Heart right ventricle (tissue), 16 donors: ENCODE results near the gene CNIH2. TPM values are rescaled to one million over a fixed set of nuclear protein-coding genes. Genes with fewer than 3 reads are reported as not detected.

Experiments used
- ATAC-seq, 8 donors: fragments of 200-7000 bp; cut with Tn5 transposase; one replicate each; pipeline ENCODE4 v1.9.1; 2020; ENCODE audit warnings: mild to moderate bottlenecking in 8 of 8, moderate library complexity in 8 of 8, moderate number of reproducible peaks in 1 of 8
- DNase-seq, 2 donors: peaks; one replicate each; pipeline ENCODE4 v3.0.0-alpha.2; 2020
- H3K27ac ChIP-seq, 10 donors: fragments of 200-600 bp; sonication (generic) in 2 of 10; one replicate each; pipeline versions ENCODE4 v1.5.0 to v1.8.0; 2020 to 2022; ENCODE audit warnings: mild to moderate bottlenecking in 3 of 10
- H3K27me3 ChIP-seq, 7 donors: fragments of 200-600 bp; one replicate each; pipeline ENCODE4 v1.8.0; 2021 to 2022; ENCODE audit warnings: mild to moderate bottlenecking in 2 of 7
- H3K36me3 ChIP-seq, 9 donors: fragments of 200-600 bp; sonication (generic) in 1 of 9; one replicate each; pipeline versions ENCODE4 v1.5.0 to v1.8.0; 2020 to 2022; ENCODE audit warnings: mild to moderate bottlenecking in 2 of 9
- H3K4me1 ChIP-seq, 9 donors: fragments of 200-600 bp; sonication (generic) in 1 of 9; one replicate each; pipeline versions ENCODE4 v1.5.0 to v1.8.0; 2020 to 2022; ENCODE audit warnings: mild to moderate bottlenecking in 4 of 9
- H3K4me3 ChIP-seq, 10 donors: fragments of 200-600 bp; sonication (generic) in 2 of 10; one replicate each; pipeline versions ENCODE4 v1.5.0 to v1.8.0; 2020 to 2022; ENCODE audit warnings: mild to moderate bottlenecking in 7 of 10, moderate library complexity in 2 of 10
- H3K9me3 ChIP-seq, 11 donors: fragments of 200-600 bp in 10 of 11; sonication (generic) in 2 of 11; one replicate each; pipeline versions ENCODE4 v1.5.0 to v1.8.0; 2013 to 2022; ENCODE audit warnings: mild to moderate bottlenecking in 2 of 11, control low read depth in 1 of 11, moderate library complexity in 1 of 11
- WGBS, 2 donors: extraction: QIAGEN DNeasy Blood & Tissue Kit; methylation state at CpG; one replicate each; pipeline ENCODE4 v1.1.7; 2013; ENCODE audit warnings: inconsistent platforms in 1 of 2; 5-methylcytosine and 5-hydroxymethylcytosine counted together
- intact Hi-C, 10 donors: fragments of 100-400 bp; cut with DNase I; formaldehyde crosslinking; loops; one replicate each; pipeline versions ENCODE4 v1.11.1 to v1.14.2; 2022
- polyA plus RNA-seq, 2 donors: library from polyadenylated mRNA; stranded (reverse); fragments of 200-250 nt; gene quantifications; one replicate each; pipeline ENCODE4 v1.2.3, GENCODE V29; 2013
- total RNA-seq, 10 donors: library from RNA; stranded (reverse); fragmentation: NEBNext Ultra II Directional in 3 of 10; extraction: Animal tissue kit (Norgen Biotek cat#: 25700) in 3 of 10; gene quantifications; one replicate each; pipeline versions ENCODE4 v1.2.1 to v1.2.4, GENCODE V29; 2021 to 2023
- TF ChIP-seq, protein P1 (sequence below), 9 donors: fragments of 200-600 bp; sonication (generic) in 2 of 9; IDR thresholded peaks; one replicate each; pipeline versions ENCODE4 v1.5.0 to v1.8.0; 2021 to 2022; ENCODE audit warnings: antibody characterized with exemption in 9 of 9, mild to moderate bottlenecking in 5 of 9, moderate library complexity in 1 of 9
- donor health status: Arrhythmogenic right ventricular cardiomyopathy.
- donor health status: ischemic (EF 13 %, LVEDD 7.1; RV severe dilation, severe dysfunction).
- donor health status: healthy with polysubstance abuse.
- donor health status: DM: no; HTN: yes; CAD: no.
- donor health status: DM: no; HTN: no; CAD: no.
- donor health status: ischemic (EF 25% LVEDD 6.9; RV normal size, moderate dysfunction).
- donor health status: ischemic (EF 25% LVEDD 5.7; RV mildly dilated, moderate dysfunction).
- donor health status: healthy.
- donor health status: DM: yes; HTN: yes; CAD: no.
- donor health status: Ischemic cardiomyopathy.
- donor health status: ischemic (EF 35%, LVEDD 5.7; RV mildly dilated, moderate dysfunction).
- donor health status: nonischemic (EF 11% LVEDD 7.7; RV severe dilation, severe dysfunction).
- donor health status: DM: yes; HTN: yes; CAD: no.
- donor health status: PGD.
- donor health status: ischemic (EF 29% LVEDD 5.4; RV normal size, mild dysfunction).
- donor health status: nonischemic (EF 23%, LVEDD 6.1; RV moderate dilation, normal function).

CNIH2 gene
- total and polyA plus RNA-seq, 12 donors, result 0.06 to 0.57 (median 0.45) TPM; not detected in 7

DNA sequence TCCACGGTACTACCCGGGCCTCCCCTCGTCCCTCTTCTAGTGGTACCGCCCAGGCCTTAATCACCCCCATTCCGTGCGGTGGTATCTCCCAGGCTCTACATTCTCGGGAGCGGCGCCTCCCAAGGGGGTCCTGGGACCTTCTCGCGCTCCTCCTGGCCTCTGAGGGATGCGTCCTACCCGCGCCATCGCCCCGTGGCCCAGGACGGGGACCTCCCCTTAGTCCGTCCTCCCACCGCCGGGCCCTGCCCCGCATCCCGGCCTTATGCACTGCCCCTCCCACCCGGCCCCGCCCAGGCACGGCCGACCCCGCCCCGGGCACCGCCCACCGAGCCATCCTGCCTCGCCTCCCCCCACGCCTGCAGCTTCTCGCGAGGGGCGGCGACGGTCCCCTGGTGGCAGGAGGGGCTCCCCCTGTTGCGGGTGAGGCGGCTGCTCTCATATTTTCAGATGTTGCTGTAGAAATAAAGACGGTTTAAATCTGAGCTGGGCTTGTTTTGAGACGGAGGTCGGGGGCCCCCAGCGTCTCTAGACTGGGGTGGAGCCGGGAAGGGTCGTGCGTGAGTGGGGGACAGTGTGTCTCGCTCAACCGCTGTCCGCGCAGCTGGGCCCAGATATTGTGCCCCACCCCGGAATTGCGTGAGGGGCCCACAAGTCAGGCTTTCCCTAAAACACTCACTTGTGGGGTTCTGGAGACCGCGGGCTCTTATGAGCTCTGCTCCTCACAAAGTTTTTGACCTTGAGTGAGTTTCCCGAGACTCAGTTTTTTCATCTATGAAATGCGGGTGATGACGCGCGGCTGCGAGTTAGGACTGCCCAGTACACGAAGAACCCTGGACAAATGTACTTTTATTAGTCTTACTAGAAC lies 10.4 kb upstream of the CNIH2 start:
- DNase-seq (peak; percentile 91 to 94), ATAC-seq (peak; percentile 82 to 90 (median 88))
- intact Hi-C loops, result no loop called here
- Histone ChIP-seq H3K27ac (peak overlapping the region; percentile 84 to 99 (median 98)), H3K4me3 (peak overlapping the region; percentile 53 to 97 (median 86)), H3K36me3 (peaks cover 0 to 63% (median 8%) of the 10 kb centered on the region in 9 donors), H3K9me3 (no peaks in the 10 kb centered on the region), H3K27me3 (no peaks in the 10 kb centered on the region), H3K4me1 (peaks cover 7 to 33% (median 24%) of the 10 kb centered on the region in 9 donors)
- TF ChIP-seq, protein P1, sequence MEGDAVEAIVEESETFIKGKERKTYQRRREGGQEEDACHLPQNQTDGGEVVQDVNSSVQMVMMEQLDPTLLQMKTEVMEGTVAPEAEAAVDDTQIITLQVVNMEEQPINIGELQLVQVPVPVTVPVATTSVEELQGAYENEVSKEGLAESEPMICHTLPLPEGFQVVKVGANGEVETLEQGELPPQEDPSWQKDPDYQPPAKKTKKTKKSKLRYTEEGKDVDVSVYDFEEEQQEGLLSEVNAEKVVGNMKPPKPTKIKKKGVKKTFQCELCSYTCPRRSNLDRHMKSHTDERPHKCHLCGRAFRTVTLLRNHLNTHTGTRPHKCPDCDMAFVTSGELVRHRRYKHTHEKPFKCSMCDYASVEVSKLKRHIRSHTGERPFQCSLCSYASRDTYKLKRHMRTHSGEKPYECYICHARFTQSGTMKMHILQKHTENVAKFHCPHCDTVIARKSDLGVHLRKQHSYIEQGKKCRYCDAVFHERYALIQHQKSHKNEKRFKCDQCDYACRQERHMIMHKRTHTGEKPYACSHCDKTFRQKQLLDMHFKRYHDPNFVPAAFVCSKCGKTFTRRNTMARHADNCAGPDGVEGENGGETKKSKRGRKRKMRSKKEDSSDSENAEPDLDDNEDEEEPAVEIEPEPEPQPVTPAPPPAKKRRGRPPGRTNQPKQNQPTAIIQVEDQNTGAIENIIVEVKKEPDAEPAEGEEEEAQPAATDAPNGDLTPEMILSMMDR (IDR thresholded peaks at IDR 0.05), result peak in 5 of 9 donors; percentile 11 to 31 (median 17)
- 0% methylated on average over 61 of the region's 61 CpGs for WGBS, 2 donors

DNA sequence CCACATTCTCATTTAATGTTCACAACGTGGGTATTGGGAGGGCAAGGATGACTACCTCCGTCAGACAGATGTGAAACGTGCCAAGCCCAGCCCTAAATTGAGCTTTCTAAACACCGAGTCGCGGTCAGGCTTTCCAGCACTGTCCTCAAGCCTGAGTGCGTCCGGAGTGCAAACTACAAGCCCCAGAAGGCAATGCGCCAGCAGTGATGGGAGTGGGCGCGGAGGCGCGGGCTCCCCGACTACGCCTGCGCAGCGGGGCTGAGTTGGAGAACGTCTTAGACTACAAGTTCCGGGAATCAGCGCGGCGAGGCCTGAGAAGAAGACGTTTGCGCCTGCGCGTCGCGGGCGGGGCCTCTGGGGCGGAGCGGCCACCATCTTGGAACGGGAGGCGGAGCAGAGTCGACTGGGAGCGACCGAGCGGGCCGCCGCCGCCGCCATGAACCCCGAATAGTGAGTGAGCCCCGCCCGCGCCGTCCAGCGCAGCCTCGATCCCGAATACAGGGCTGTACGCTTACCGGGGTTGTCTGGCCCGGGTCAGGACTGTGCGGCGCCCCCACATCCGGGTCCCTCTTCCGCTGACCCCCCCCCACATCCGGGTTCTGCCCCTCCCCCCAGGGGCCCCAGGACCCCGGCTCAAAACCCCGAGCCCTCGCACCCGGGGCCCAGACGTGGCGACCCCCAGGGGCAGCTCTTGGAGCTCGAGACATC lies 9.6 kb upstream of the CNIH2 start, which contains the start of gene RAB1B:
Gene RAB1B (plus strand): TSS at position 396 of the 708 bp plus-strand sequence. CDS start 41 bp downstream, at position 437.
- TF ChIP-seq, protein P1 (IDR thresholded peaks at IDR 0.05), result no peak
- H3K4me3 ChIP-seq, result peak within 1 kb of the TSS; percentile 61 to 97 (median 89)
- peaks cover 7 to 33% (median 24%) of the 10 kb centered on the region in 9 donors for H3K4me1 ChIP-seq
- 0 to 1% methylated on average over 62 to 64 of the region's 64 CpGs for WGBS, 2 donors
- no peaks in the 10 kb centered on the region for H3K9me3 ChIP-seq
- intact Hi-C loops, result no loop called here
- peak; percentile 85 to 95 (median 92) for ATAC-seq
- H3K27me3 ChIP-seq, result no peaks in the 10 kb centered on the region
- DNase-seq, result peak; percentile 100
- peak within 1 kb of the TSS; percentile 84 to 99 (median 98) for H3K27ac ChIP-seq
- peaks cover 0 to 63% (median 16%) of the 10 kb centered on the region in 9 donors for H3K36me3 ChIP-seq

DNA sequence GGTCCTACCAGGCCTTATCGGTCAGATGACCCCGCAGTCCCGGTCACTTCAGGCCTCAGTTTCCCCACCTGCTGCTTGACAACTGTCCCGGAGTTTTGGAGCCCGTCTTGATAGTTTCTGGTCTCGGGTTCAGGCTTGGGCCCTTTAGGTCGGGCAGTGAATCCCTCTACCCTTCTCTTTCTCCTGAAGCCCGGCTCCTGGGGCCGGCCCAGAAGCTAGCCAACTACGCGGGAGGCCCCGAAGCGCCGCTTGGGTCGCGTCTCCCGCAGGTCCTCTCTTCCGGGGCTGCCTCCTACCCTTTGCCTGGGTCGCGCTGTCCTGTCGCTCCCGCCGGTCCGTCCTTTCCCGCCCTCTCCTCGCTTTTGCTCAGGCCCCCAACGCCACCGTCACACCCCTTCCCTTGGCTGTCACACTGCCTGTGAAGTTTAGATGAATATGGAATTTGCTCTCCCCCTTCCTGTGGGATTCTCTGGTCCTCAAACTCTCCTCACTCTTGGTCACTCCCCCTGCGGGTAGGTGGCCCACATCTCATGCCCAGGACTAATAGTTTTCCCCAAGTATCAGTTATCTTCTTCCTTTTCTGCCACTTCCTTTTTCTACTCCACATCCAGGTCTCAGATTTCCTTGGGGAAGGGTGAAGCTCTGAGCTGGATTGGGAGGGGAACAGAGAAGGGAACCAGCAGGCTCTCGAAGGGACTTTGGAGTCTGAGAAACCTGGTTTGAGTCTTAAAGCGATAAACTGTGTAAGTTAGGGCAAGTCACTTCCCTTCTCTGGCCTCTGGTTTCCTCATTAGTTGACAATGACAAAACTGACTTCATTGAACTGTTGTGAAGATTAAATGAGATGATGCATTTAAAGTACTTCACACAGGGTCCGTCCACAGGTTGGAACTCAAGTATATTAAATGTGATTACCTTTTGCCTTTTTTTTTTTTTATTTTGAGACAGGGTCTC lies 8.7 kb upstream of the CNIH2 start:
- DNase-seq (no peak), ATAC-seq (no peak)
- Histone ChIP-seq H3K4me1 (peaks cover 7 to 33% (median 24%) of the 10 kb centered on the region in 9 donors), H3K27me3 (no peaks in the 10 kb centered on the region), H3K4me3 (peak overlapping the region; percentile 61 to 97 (median 89)), H3K9me3 (no peaks in the 10 kb centered on the region), H3K27ac (peak overlapping the region; percentile 84 to 99 (median 98)), H3K36me3 (peaks cover 0 to 63% (median 25%) of the 10 kb centered on the region in 9 donors)
- WGBS, 2 donors, result 3% methylated on average over 32 of the region's 32 CpGs
- intact Hi-C loops, result no loop called here
- TF ChIP-seq, protein P1 (IDR thresholded peaks at IDR 0.05), result peak in 2 of 9 donors; percentile 6 to 8
